HG03575 (cell line): ENCODE measurements around the gene ACTL9.

ENCODE experiments used
- ATAC-seq: cut with Tn5 transposase; IDR thresholded peaks from one replicate; pipeline ENCODE4 v1.9.1; 2021; ENCODE audit not compliant: unreplicated experiment, insufficient number of reproducible peaks, low FRiP score; ENCODE audit errors: extremely low read depth

The ACTL9 gene

GRCh38 chr19:8690753-8691539, 7.6 kb downstream of the ACTL9 start:
- no peak for ATAC-seq

- ATAC-seq: no peak
These were observed 9.7 kb downstream of the ACTL9 start for GRCh38 chr19:8688930-8689329.

- ATAC-seq: no peak
These were observed 12.0 kb downstream of the ACTL9 start for GRCh38 chr19:8686549-8686948.

GRCh38 chr19:8684001-8684902, 14.3 kb downstream of the ACTL9 start:
- no peak for ATAC-seq

- no peak for ATAC-seq
These were observed 15.7 kb downstream of the ACTL9 start for GRCh38 chr19:8682931-8683330.

- no peak for ATAC-seq
These were observed 16.1 kb downstream of the ACTL9 start for GRCh38 chr19:8682472-8682871.

- ATAC-seq: no peak
These were observed 17.1 kb downstream of the ACTL9 start for GRCh38 chr19:8681345-8682029.

GRCh38 chr19:8680676-8681344, 17.8 kb downstream of the ACTL9 start:
- ATAC-seq: no peak

- ATAC-seq: no peak
These were observed 20.3 kb downstream of the ACTL9 start for GRCh38 chr19:8678244-8678807.

- ATAC-seq: no peak
These were observed 23.5 kb downstream of the ACTL9 start for GRCh38 chr19:8675066-8675465.

- ATAC-seq: no peak
These were observed 25.2 kb downstream of the ACTL9 start for GRCh38 chr19:8673276-8673891.

GRCh38 chr19:8666814-8667405, 31.7 kb downstream of the ACTL9 start:
- ATAC-seq: no peak

GRCh38 chr19:8665468-8666213, 33.0 kb downstream of the ACTL9 start:
- ATAC-seq: no peak

- no peak for ATAC-seq
These were observed 33.9 kb downstream of the ACTL9 start for GRCh38 chr19:8664671-8665057.

GRCh38 chr19:8663920-8664670, 34.5 kb downstream of the ACTL9 start:
- no peak for ATAC-seq

- ATAC-seq: no peak
These were observed 36.3 kb downstream of the ACTL9 start for GRCh38 chr19:8662263-8662662.

GRCh38 chr19:8659905-8660304, 38.7 kb downstream of the ACTL9 start:
- ATAC-seq: no peak
